ENCODE results near the gene NFIX. TPM values are rescaled to one million over a fixed set of nuclear protein-coding genes. Genes with fewer than 3 reads are reported as not detected.
A peak's percentile ranks its signal among the peaks of the same experiment; 100 is the strongest.

Gene NFIX
- total and polyA plus RNA-seq, 2 of the 13 experiments (the other 11 are each of a cell fraction or from before 2014, with no cell fraction given): 3.4 to 5.4 TPM

DNA sequence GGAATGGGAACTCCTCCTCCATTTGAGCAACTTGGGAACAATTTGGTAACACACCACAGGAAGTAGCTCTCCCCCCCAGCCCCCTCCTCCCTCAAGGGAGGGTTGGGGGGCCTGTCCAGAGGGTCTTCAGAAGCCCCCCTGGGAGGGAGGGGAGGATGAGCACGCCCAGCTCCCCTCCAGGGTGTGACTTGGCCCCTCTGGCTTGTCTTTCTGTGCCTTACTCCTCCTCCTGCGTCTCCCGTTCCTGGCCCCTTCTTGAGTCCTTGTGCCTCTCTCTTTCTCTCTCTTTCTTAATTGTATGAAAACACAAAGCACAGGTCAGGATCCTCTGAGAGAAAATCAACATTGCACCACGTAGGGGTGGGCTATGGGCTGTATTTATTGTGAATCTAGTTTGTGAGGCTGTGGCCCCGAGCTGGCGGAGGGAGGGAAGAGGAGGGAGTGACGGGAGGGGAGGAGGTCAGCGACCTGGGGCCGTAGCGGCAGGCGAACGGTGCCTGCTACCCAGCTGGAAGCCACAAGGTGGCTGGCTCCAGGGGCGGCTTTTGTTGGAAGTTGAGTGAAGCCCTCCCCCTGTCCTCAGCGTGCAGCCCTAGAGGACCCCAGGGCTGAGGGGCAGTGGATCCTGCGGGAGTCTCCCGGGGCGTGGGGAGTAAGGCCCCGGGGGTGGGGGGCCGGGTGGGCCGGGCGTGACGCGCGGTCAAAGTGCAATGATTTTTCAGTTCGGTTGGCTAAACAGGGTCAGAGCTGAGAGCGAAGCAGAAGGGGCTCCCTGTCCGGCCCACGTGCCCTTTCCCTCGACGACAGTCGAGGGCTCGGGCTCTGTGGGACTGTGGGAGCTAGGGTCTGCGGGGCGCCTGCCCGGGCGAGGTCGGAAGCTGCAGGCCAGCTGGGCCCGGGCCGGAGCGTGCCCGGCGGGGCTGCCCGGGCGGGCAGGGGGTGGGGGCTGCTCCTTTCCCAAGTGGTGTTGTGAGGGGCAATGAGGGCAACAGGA, 101.0 kb downstream of the NFIX start (continued):
- TF ChIP-seq CEBPB (IDR thresholded peaks at IDR 0.05; ENCODE audit: borderline replicate concordance, low read depth, low read length) (no peak), TBX3 (IDR thresholded peaks at IDR 0.05; ENCODE audit: borderline replicate concordance) (no peak), ZNF232 (CRISPR knock-in tag; IDR thresholded peaks at IDR 0.05; ENCODE audit: borderline replicate concordance) (no peak), SMAD1 (CRISPR knock-in tag; IDR thresholded peaks at IDR 0.05; ENCODE audit: borderline replicate concordance, low read depth) (no peak), MIER2 (CRISPR knock-in tag; IDR thresholded peaks at IDR 0.05) (no peak), TCF7 (IDR thresholded peaks at IDR 0.05; ENCODE audit: low read depth) (no peak), MEIS2 (CRISPR knock-in tag; IDR thresholded peaks at IDR 0.05) (no peak), ESRRA (CRISPR knock-in tag; IDR thresholded peaks at IDR 0.05; ENCODE audit: low read depth) (no peak), ISL2 (CRISPR knock-in tag; IDR thresholded peaks at IDR 0.05) (no peak), ZNF616 (CRISPR knock-in tag; IDR thresholded peaks at IDR 0.05; ENCODE audit: low read depth) (no peak), ZNF883 (CRISPR knock-in tag; IDR thresholded peaks at IDR 0.05; ENCODE audit: not compliant biosample characterization) (no peak), ZNF564 (CRISPR knock-in tag; IDR thresholded peaks at IDR 0.05) (no peak), ZNF468 (CRISPR knock-in tag; IDR thresholded peaks at IDR 0.05) (no peak), MED13 (CRISPR knock-in tag; IDR thresholded peaks at IDR 0.05) (no peak), ZNF383 (CRISPR knock-in tag; IDR thresholded peaks at IDR 0.05; ENCODE audit: borderline replicate concordance) (no peak), AHR (CRISPR knock-in tag; IDR thresholded peaks at IDR 0.05) (no peak), NKX3-1 (CRISPR knock-in tag; IDR thresholded peaks at IDR 0.05) (no peak), HOXA7 (CRISPR knock-in tag; IDR thresholded peaks at IDR 0.05) (no peak), PAX8 (CRISPR knock-in tag; IDR thresholded peaks at IDR 0.05; ENCODE audit: borderline replicate concordance) (no peak), MXD4 (CRISPR knock-in tag; IDR thresholded peaks at IDR 0.05) (no peak), SPEN (CRISPR knock-in tag; IDR thresholded peaks at IDR 0.05; ENCODE audit: low read depth) (no peak)
- TF ChIP-seq, protein P1, sequence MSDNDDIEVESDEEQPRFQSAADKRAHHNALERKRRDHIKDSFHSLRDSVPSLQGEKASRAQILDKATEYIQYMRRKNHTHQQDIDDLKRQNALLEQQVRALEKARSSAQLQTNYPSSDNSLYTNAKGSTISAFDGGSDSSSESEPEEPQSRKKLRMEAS (IDR thresholded peaks at IDR 0.05): peak; percentile 93
- TF ChIP-seq, protein P2, sequence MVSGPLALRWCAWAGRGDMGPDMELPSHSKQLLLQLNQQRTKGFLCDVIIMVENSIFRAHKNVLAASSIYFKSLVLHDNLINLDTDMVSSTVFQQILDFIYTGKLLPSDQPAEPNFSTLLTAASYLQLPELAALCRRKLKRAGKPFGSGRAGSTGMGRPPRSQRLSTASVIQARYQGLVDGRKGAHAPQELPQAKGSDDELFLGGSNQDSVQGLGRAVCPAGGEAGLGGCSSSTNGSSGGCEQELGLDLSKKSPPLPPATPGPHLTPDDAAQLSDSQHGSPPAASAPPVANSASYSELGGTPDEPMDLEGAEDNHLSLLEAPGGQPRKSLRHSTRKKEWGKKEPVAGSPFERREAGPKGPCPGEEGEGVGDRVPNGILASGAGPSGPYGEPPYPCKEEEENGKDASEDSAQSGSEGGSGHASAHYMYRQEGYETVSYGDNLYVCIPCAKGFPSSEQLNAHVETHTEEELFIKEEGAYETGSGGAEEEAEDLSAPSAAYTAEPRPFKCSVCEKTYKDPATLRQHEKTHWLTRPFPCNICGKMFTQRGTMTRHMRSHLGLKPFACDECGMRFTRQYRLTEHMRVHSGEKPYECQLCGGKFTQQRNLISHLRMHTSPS (CRISPR knock-in tag; IDR thresholded peaks at IDR 0.05; ENCODE audit: low read depth): no peak
- TF ChIP-seq, protein P3, sequence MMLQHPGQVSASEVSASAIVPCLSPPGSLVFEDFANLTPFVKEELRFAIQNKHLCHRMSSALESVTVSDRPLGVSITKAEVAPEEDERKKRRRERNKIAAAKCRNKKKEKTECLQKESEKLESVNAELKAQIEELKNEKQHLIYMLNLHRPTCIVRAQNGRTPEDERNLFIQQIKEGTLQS (CRISPR knock-in tag; IDR thresholded peaks at IDR 0.05): no peak
- TF ChIP-seq, protein P4, sequence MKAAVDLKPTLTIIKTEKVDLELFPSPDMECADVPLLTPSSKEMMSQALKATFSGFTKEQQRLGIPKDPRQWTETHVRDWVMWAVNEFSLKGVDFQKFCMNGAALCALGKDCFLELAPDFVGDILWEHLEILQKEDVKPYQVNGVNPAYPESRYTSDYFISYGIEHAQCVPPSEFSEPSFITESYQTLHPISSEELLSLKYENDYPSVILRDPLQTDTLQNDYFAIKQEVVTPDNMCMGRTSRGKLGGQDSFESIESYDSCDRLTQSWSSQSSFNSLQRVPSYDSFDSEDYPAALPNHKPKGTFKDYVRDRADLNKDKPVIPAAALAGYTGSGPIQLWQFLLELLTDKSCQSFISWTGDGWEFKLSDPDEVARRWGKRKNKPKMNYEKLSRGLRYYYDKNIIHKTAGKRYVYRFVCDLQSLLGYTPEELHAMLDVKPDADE (CRISPR knock-in tag; IDR thresholded peaks at IDR 0.05): no peak
- TF ChIP-seq, protein P5, sequence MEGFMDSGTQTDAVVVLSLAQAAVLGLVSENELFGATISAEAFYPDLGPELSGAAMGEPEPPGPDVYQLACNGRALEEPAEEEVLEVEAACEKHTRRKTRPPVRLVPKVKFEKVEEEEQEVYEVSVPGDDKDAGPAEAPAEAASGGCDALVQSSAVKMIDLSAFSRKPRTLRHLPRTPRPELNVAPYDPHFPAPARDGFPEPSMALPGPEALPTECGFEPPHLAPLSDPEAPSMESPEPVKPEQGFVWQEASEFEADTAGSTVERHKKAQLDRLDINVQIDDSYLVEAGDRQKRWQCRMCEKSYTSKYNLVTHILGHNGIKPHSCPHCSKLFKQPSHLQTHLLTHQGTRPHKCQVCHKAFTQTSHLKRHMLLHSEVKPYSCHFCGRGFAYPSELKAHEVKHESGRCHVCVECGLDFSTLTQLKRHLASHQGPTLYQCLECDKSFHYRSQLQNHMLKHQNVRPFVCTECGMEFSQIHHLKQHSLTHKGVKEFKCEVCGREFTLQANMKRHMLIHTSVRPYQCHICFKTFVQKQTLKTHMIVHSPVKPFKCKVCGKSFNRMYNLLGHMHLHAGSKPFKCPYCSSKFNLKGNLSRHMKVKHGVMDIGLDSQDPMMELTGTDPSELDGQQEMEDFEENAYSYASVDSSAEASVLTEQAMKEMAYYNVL (CRISPR knock-in tag; IDR thresholded peaks at IDR 0.05; ENCODE audit: borderline replicate concordance): no peak
